ENCODE measurements around the gene ALX4. TPM values are rescaled to one million over a fixed set of nuclear protein-coding genes. Genes with fewer than 3 reads are reported as not detected.

Gene ALX4
- polyA plus RNA-seq, 1 of the 3 experiments (the other 2 are of a cell fraction) = under 0.01 TPM

DNA sequence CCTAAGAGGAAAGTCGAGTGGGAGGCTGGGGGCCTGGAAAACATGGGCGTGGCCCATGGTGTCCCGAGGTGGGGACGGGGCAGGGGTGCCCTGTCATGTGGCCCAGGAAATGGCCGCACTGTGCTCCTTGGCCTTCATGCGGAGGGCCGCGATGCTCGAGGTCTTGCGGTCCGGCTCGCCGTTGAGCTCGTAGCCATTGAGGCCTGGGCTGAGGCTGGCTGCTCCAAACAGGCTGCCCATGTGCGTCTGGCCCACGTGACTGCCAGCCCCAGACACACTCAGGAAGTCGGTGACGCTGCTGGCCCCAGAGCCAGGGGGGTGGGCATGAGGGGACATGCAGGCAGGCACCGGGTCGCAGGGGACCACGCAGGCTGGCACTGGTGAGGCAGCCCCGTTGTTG lies 45.2 kb downstream of the ALX4 start:
- CTCF ChIA-PET = interaction anchor here (0.5 to 0.9 kb wide), 2 partner anchors 11 to 131 kb away, joined by 3 read pairs; no protein-coding TSS in a partner anchor
- H3K9ac ChIP-seq = no peak overlapping the region
- H3F3A ChIP-seq (replicated peaks; ENCODE audit: insufficient read depth) = no peaks in the 10 kb centered on the region
- POLR2A ChIA-PET = no interaction called here
- TF ChIP-seq MEF2A (IDR thresholded peaks at IDR 0.05; ENCODE audit: borderline replicate concordance, low read depth) (no peak), EZH2phosphoT487 (IDR thresholded peaks at IDR 0.05; ENCODE audit: borderline replicate concordance, low read depth) (no peak), RFX5 (IDR thresholded peaks at IDR 0.05; ENCODE audit: low read length) (no peak)
- TF ChIP-seq, protein P1, sequence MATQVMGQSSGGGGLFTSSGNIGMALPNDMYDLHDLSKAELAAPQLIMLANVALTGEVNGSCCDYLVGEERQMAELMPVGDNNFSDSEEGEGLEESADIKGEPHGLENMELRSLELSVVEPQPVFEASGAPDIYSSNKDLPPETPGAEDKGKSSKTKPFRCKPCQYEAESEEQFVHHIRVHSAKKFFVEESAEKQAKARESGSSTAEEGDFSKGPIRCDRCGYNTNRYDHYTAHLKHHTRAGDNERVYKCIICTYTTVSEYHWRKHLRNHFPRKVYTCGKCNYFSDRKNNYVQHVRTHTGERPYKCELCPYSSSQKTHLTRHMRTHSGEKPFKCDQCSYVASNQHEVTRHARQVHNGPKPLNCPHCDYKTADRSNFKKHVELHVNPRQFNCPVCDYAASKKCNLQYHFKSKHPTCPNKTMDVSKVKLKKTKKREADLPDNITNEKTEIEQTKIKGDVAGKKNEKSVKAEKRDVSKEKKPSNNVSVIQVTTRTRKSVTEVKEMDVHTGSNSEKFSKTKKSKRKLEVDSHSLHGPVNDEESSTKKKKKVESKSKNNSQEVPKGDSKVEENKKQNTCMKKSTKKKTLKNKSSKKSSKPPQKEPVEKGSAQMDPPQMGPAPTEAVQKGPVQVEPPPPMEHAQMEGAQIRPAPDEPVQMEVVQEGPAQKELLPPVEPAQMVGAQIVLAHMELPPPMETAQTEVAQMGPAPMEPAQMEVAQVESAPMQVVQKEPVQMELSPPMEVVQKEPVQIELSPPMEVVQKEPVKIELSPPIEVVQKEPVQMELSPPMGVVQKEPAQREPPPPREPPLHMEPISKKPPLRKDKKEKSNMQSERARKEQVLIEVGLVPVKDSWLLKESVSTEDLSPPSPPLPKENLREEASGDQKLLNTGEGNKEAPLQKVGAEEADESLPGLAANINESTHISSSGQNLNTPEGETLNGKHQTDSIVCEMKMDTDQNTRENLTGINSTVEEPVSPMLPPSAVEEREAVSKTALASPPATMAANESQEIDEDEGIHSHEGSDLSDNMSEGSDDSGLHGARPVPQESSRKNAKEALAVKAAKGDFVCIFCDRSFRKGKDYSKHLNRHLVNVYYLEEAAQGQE (IDR thresholded peaks at IDR 0.05; ENCODE audit: low read depth, low read length) = no peak
- no peaks in the 10 kb centered on the region for H3K36me3 ChIP-seq (replicated peaks in 1 of 2; ENCODE audit: control insufficient read depth in 1 of 2, insufficient read depth in 2 of 2, low read length in 1 of 2)
- H4K20me1 ChIP-seq (ENCODE audit: insufficient read depth) = no peaks in the 10 kb centered on the region
- no peaks in the 10 kb centered on the region for H3K9me2 ChIP-seq
- DNase-seq = no peak
- H3K4me2 ChIP-seq = no peak overlapping the region
- H3K4me3 ChIP-seq (ENCODE audit: low read depth in 2 of 2, low read length in 1 of 2) = no peak overlapping the region
- H3K79me2 ChIP-seq (ENCODE audit: insufficient read depth) = no peaks in the 10 kb centered on the region
- H3K4me1 ChIP-seq (ENCODE audit: control insufficient read depth in 1 of 2, insufficient read depth in 2 of 2, low read depth in 1 of 2, low read length in 1 of 2) = peaks cover 8 to 9% of the 10 kb centered on the region in 2 experiments; a peak in 3 of 4 replicates
- no peak overlapping the region for H3K27ac ChIP-seq (ENCODE audit: low read depth in 2 of 2, low read length in 1 of 2)
- 83% methylated on average over 2 of the region's 22 CpGs for WGBS (ENCODE audit: low lambda C conversion rate)
- H3K27me3 ChIP-seq (ENCODE audit: insufficient read depth) = no peaks in the 10 kb centered on the region
- no peak overlapping the region for H2AFZ ChIP-seq (ENCODE audit: low read depth)
- H3K9me3 ChIP-seq = no peaks in the 10 kb centered on the region

DNA sequence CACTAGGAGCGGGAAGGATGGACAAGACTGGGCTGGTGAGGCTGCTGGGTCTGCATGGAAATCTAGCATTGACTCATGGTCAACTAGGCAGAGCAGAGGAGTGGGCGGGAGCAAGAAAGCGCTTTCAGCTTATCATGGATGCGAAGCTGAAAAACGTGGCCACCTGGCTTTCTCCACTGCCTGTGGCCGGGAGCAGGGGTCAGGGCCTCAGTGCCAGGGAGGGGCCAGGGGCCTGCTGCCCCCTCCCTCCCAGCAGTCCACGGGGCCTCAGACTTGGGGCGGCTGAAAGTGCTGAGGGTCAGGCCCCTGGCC lies 45.5 kb downstream of the ALX4 start:
- Histone ChIP-seq H4K20me1 (ENCODE audit: insufficient read depth) (no peaks in the 10 kb centered on the region), H3F3A (replicated peaks; ENCODE audit: insufficient read depth) (no peaks in the 10 kb centered on the region), H3K4me3 (ENCODE audit: low read depth in 2 of 2, low read length in 1 of 2) (no peak overlapping the region), H3K27me3 (ENCODE audit: insufficient read depth) (no peaks in the 10 kb centered on the region), H3K4me2 (no peak overlapping the region), H2AFZ (ENCODE audit: low read depth) (no peak overlapping the region), H3K9me2 (no peaks in the 10 kb centered on the region), H3K27ac (ENCODE audit: low read depth in 2 of 2, low read length in 1 of 2) (no peak overlapping the region), H3K36me3 (replicated peaks in 1 of 2; ENCODE audit: control insufficient read depth in 1 of 2, insufficient read depth in 2 of 2, low read length in 1 of 2) (no peaks in the 10 kb centered on the region), H3K9me3 (no peaks in the 10 kb centered on the region), H3K9ac (no peak overlapping the region), H3K4me1 (ENCODE audit: control insufficient read depth in 1 of 2, insufficient read depth in 2 of 2, low read depth in 1 of 2, low read length in 1 of 2) (peaks cover 5 to 12% of the 10 kb centered on the region in 2 experiments; a peak in 3 of 4 replicates), H3K79me2 (ENCODE audit: insufficient read depth) (no peaks in the 10 kb centered on the region)
- DNase-seq = no peak
- ChIA-PET POLR2A (no interaction called here), CTCF (interaction anchor here (0.6 to 0.9 kb wide), 3 partner anchors 15 to 131 kb away, joined by 3 read pairs; no protein-coding TSS in a partner anchor)
- 85% methylated on average over 6 of the region's 8 CpGs for WGBS (ENCODE audit: low lambda C conversion rate)
- no peak for TF ChIP-seq ELF1 (IDR thresholded peaks at IDR 0.05)
- no peak for TF ChIP-seq MXI1 (IDR thresholded peaks at IDR 0.05; ENCODE audit: low read depth, low read length)
- TF ChIP-seq, protein P2, sequence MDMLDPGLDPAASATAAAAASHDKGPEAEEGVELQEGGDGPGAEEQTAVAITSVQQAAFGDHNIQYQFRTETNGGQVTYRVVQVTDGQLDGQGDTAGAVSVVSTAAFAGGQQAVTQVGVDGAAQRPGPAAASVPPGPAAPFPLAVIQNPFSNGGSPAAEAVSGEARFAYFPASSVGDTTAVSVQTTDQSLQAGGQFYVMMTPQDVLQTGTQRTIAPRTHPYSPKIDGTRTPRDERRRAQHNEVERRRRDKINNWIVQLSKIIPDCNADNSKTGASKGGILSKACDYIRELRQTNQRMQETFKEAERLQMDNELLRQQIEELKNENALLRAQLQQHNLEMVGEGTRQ (IDR thresholded peaks at IDR 0.05; ENCODE audit: borderline replicate concordance, low read depth, low read length) = no peak
- TF ChIP-seq TAF1 (IDR thresholded peaks at IDR 0.05; ENCODE audit: borderline replicate concordance, low read depth, low read length) = no peak
- TF ChIP-seq JUND (IDR thresholded peaks at IDR 0.05) = no peak
- no peak for TF ChIP-seq EP300 (IDR thresholded peaks at IDR 0.05; ENCODE audit: borderline replicate concordance in 1 of 2, low read depth in 1 of 2, low read length in 1 of 2)
- TF ChIP-seq RFX5 (IDR thresholded peaks at IDR 0.05; ENCODE audit: low read length) = no peak
- no peak for TF ChIP-seq EZH2phosphoT487 (IDR thresholded peaks at IDR 0.05; ENCODE audit: borderline replicate concordance, low read depth)
- no peak for TF ChIP-seq YY1 (IDR thresholded peaks at IDR 0.05; ENCODE audit: low read depth)
- TF ChIP-seq, protein P3, sequence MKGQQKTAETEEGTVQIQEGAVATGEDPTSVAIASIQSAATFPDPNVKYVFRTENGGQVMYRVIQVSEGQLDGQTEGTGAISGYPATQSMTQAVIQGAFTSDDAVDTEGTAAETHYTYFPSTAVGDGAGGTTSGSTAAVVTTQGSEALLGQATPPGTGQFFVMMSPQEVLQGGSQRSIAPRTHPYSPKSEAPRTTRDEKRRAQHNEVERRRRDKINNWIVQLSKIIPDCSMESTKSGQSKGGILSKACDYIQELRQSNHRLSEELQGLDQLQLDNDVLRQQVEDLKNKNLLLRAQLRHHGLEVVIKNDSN (IDR thresholded peaks at IDR 0.05; ENCODE audit: borderline replicate concordance, low read depth) = no peak

Data from SK-N-SH (cell line).